ENCODE results near the gene TUBG2. TPM values are rescaled to one million over a fixed set of nuclear protein-coding genes. Genes with fewer than 3 reads are reported as not detected.

TUBG2 gene
- total RNA-seq, 1 donor from 2014 or later, result 16.8 TPM

- Histone ChIP-seq H3K4me1 (peaks cover 66% of the 10 kb centered on the region), H3K27ac (peak overlapping the region; percentile 85), H3K4me3 (peak overlapping the region; percentile 95), H3K9me3 (no peaks in the 10 kb centered on the region), H3K27me3 (ENCODE audit: low read depth) (peaks cover 13% of the 10 kb centered on the region), H3K36me3 (peaks cover 45% of the 10 kb centered on the region)
- DNase-seq, result no peak
- ATAC-seq, result no peak
- TF ChIP-seq, protein P1, sequence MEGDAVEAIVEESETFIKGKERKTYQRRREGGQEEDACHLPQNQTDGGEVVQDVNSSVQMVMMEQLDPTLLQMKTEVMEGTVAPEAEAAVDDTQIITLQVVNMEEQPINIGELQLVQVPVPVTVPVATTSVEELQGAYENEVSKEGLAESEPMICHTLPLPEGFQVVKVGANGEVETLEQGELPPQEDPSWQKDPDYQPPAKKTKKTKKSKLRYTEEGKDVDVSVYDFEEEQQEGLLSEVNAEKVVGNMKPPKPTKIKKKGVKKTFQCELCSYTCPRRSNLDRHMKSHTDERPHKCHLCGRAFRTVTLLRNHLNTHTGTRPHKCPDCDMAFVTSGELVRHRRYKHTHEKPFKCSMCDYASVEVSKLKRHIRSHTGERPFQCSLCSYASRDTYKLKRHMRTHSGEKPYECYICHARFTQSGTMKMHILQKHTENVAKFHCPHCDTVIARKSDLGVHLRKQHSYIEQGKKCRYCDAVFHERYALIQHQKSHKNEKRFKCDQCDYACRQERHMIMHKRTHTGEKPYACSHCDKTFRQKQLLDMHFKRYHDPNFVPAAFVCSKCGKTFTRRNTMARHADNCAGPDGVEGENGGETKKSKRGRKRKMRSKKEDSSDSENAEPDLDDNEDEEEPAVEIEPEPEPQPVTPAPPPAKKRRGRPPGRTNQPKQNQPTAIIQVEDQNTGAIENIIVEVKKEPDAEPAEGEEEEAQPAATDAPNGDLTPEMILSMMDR (IDR thresholded peaks at IDR 0.05), result peak; percentile 57
- intact Hi-C loops (cut with DNase I), result no loop called here
Observed at GRCh38 chr17:42673885-42674754, 15.0 kb downstream of the TUBG2 start.

DNA sequence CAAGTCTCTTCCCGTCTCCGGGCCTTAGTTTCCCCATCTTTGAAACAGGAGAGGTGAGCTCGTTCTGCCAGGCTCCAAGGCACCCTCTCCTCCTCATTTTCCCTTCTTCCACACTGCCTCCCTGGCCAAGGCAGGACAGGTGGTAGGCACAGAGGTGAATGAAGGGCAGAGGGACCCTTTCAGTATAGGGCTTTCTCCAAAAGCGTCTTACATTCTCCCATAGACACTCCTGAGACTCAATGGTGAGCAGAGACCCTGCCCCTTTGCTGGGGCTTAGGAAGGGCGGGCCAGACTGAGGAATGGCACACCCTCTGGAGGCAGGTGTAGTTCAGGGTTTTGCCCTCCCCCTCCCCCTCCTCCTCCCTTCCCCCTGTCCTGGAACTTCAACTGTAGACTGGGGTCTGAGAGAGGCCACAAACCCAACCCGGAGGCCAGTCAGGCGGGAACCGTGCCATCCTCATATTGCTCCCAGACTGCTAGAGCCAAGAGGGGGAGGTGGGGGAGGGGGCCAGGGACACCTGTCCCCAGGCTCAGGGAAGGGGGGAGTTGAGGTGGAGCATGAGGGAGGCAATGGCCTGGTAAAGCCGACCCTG lies 15.8 kb downstream of the TUBG2 start:
- peak overlapping the region; percentile 85 for H3K27ac ChIP-seq
- peaks cover 38% of the 10 kb centered on the region for H3K36me3 ChIP-seq
- peaks cover 13% of the 10 kb centered on the region for H3K27me3 ChIP-seq (ENCODE audit: low read depth)
- peaks cover 68% of the 10 kb centered on the region for H3K4me1 ChIP-seq
- H3K4me3 ChIP-seq, result peak overlapping the region; percentile 95
- DNase-seq (no peak), ATAC-seq (no peak)
- TF ChIP-seq, protein P1 (IDR thresholded peaks at IDR 0.05), result no peak
- H3K9me3 ChIP-seq, result no peaks in the 10 kb centered on the region
- intact Hi-C loops (cut with DNase I), result no loop called here

DNA sequence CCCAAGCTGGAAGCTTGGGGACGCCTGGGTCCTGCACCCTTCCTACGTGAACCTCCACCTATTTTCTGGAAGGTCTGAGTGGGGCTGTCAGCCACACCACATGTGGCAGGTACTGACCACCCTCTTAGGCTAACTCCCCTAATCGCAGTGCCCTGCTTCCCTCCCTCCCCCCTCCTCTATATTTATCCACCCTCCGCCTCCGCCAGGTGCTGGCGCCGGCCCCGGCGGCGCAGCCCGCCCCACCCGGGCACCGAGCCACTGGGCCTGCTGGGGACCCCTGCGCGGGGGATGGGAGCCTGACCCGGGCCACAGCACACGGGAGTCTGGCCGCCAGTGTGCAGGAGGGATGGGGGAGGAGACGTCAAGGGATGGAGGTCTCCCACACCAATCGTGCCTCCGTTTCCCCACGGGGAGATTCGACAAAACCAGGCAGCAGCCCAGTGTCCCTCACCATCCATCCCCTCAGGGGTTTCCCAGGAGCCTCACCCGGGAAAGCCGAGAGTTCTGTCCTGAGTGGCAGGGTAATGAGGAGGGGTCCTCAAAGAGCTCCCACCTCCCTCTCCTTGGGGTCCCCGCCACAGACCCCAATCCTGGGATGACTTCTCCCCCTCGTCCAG lies 16.4 kb downstream of the TUBG2 start:
- peak overlapping the region; percentile 95 for H3K4me3 ChIP-seq
- ATAC-seq (no peak), DNase-seq (no peak)
- H3K27ac ChIP-seq, result peak overlapping the region; percentile 85
- H3K36me3 ChIP-seq, result peaks cover 34% of the 10 kb centered on the region
- intact Hi-C loops (cut with DNase I), result no loop called here
- H3K9me3 ChIP-seq, result no peaks in the 10 kb centered on the region
- peaks cover 13% of the 10 kb centered on the region for H3K27me3 ChIP-seq (ENCODE audit: low read depth)
- TF ChIP-seq, protein P1 (IDR thresholded peaks at IDR 0.05), result no peak
- peaks cover 70% of the 10 kb centered on the region for H3K4me1 ChIP-seq

DNA sequence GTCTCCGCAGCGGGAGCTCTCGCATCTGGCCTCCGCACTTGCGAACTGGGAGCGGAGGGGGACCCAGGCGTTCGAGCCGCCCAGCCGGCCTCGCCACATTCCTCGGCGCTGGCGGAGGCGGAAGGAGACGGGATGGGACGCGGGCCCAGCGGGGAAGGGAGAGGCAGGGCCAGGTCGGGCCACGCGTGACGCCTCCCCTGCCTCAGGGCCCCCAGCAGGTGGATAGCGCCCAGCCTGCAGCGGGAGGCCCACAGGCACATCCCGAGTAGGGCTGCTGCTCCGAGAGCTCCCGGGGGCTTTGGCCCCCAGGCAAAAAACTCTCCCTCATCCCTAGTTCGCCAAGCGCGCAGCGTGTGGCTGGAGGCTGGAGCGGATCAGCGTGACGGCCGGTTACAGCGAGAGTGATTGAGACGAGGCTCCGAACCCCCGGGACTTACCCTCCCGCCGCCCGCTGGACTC lies 16.9 kb downstream of the TUBG2 start:
- TF ChIP-seq, protein P1 (IDR thresholded peaks at IDR 0.05), result no peak
- Histone ChIP-seq H3K4me3 (peak overlapping the region; percentile 95), H3K4me1 (peaks cover 68% of the 10 kb centered on the region), H3K9me3 (no peaks in the 10 kb centered on the region), H3K36me3 (peaks cover 29% of the 10 kb centered on the region), H3K27ac (peak overlapping the region; percentile 85), H3K27me3 (ENCODE audit: low read depth) (peaks cover 13% of the 10 kb centered on the region)
- ATAC-seq (peak; percentile 26 to 29), DNase-seq (peak; percentile 82)
- intact Hi-C loops (cut with DNase I), result no loop called here

GRCh38 chr17:42676424-42677011 lies 17.4 kb downstream of the TUBG2 start, which contains the start of gene PLEKHH3:
Gene PLEKHH3 (minus strand): TSS chr17:42676994. CDS start chr17:42676563, 431 bp downstream.
- ATAC-seq, result no peak
- peaks cover 68% of the 10 kb centered on the region for H3K4me1 ChIP-seq

More at GRCh38 chr17:42676424-42677011, 17.4 kb downstream of the TUBG2 start, which contains the start of gene PLEKHH3:
- Histone ChIP-seq H3K9me3 (no peaks in the 10 kb centered on the region), H3K4me3 (peak within 1 kb of the TSS; percentile 95), H3K27me3 (ENCODE audit: low read depth) (peaks cover 13% of the 10 kb centered on the region), H3K27ac (peak within 1 kb of the TSS; percentile 94), H3K36me3 (peaks cover 24% of the 10 kb centered on the region)
- TF ChIP-seq, protein P1 (IDR thresholded peaks at IDR 0.05), result peak; percentile 30
- no peak for DNase-seq
- intact Hi-C loops (cut with DNase I), result no loop called here
